GM12873 (cell line): ENCODE data around the gene CAMTA1.

ENCODE experiments used
- CTCF ChIP-seq: IDR thresholded peaks from 2 replicates; pipeline ENCODE4 v1.5.1; 2012; ENCODE audit warnings: low read depth, mild to moderate bottlenecking, moderate library complexity, low read length, control low read depth; ENCODE audit not compliant: insufficient read depth; ENCODE audit errors: missing control alignments

CAMTA1 gene

GRCh38 chr1:6873298-6874015 lies 88.2 kb downstream of the CAMTA1 start:
- no peak for TF ChIP-seq CTCF

GRCh38 chr1:6874298-6874697 lies 89.0 kb downstream of the CAMTA1 start:
- no peak for TF ChIP-seq CTCF

GRCh38 chr1:6880951-6881690 lies 95.9 kb downstream of the CAMTA1 start:
- no peak for TF ChIP-seq CTCF

DNA sequence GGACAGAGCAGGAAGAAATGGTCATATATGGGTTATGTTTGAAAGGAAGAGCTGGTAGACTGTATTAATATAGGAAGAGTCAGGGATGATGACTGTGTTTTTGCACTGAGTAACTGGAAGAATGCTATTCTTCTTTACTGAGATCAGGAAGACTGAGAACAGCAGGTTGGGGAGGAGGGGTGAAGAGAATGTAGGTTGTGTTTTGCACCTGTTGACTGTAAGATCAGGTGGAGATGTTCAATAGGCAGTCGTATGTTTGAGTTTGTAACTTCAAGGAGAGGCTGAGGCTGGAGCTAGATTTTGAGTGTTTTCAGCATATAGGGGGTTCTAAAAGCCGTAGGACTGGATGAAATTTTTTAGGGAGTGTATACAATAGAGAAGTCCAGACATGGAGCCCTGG lies 97.2 kb downstream of the CAMTA1 start:
- no peak for TF ChIP-seq CTCF

DNA sequence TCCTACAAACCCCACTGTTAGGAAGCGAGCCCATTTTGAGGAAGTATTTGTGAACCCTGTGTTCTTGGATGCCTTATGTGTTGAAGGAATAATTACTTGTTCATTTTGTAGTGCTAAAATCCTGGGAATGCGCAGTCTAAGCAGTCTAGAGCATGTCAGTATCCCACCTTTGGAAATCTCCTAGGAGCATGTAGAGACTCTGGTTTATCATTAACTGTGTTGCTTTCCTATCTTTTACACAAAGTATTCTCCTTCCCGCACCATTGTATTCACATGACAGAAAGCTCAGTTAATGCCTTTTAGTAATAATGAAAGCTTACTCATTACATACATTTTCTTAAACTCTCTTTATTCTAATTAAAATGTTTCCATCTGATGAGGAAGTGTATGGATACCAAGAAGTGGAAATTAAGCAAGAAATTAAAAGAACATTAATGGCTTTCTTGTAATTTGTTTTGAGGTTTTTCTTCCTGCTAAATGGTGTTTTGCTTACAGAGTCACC lies 99.4 kb downstream of the CAMTA1 start:
- TF ChIP-seq CTCF, result no peak

- TF ChIP-seq CTCF, result no peak
Observed at GRCh38 chr1:6885426-6885825, 100.2 kb downstream of the CAMTA1 start.

GRCh38 chr1:6886523-6886922 lies 101.3 kb downstream of the CAMTA1 start:
- no peak for TF ChIP-seq CTCF
